Epithelial cell of esophagus (primary cell): ENCODE data around the gene SLC45A2.

Experiments
- DNase-seq: peaks from one replicate; pipeline ENCODE4 v3.0.0; 2010; ENCODE audit warnings: low read depth
- H3K4me3 ChIP-seq: 2 replicates; pipeline ENCODE4 v1.5.1; 2011; ENCODE audit warnings: mild to moderate bottlenecking, low read length, control low read depth
- CTCF ChIP-seq: IDR thresholded peaks from 2 replicates; pipeline ENCODE4 v1.5.1; 2011; ENCODE audit warnings: low read depth, mild to moderate bottlenecking, low read length, control low read depth, inconsistent platforms; ENCODE audit not compliant: insufficient read depth; ENCODE audit errors: missing control alignments

Gene SLC45A2

DNA sequence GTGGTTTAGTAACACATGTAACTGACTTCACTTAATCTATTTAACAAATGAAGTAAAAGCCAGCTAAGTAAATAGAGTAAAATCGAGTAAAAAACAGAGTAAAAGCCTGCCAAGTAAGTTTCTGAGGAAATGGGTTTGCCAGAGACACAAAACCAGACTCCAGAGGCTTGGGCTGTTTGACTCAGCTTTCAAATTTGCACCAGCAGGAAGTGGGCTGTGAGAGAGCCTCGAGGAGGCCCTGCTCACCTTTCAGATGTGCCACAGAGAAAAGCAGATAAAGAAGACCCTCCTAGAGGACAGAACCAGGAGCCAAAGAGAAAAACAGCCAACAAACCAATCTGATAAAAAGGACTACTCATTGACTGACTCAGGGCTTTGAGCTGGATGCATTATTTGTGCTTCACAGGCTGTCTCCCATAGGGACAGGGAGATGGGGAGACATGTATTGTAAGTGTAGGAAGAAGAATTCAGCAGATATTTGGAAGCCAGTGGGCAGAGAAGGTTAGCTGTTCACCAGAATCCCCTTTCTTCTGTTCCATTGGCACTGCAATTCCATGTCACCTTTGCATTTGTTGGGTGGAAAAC, 37.7 kb upstream of the SLC45A2 start:
- DNase-seq: peak; percentile 35
- H3K4me3 ChIP-seq: no peak overlapping the region
- TF ChIP-seq CTCF: no peak

GRCh38 chr5:34021334-34021733, 36.8 kb upstream of the SLC45A2 start:
- no peak for DNase-seq
- H3K4me3 ChIP-seq: no peak overlapping the region
- no peak for TF ChIP-seq CTCF

- no peak overlapping the region for H3K4me3 ChIP-seq
- no peak for DNase-seq
- TF ChIP-seq CTCF: no peak
Observed at GRCh38 chr5:34020726-34021125, 36.2 kb upstream of the SLC45A2 start.

DNA sequence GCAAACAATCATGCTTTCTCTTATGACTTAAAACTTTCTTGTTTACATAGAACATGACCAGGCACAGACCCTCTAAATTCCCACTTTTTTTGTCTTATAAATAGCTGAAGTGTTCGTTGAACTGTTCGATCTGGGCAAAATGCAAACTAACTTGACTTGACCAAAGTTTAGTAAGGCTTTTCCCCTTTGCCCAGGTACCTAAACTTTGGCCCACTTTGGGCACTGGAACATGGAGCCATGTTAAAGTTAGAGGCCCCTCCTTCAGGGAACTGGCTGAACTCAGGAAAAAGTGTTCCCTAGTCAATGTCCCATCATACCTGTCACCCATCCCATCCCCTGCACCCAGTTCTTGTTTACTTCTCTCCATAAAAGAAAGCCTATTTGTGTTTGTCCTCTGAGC, 32.8 kb upstream of the SLC45A2 start:
- DNase-seq: no peak
- H3K4me3 ChIP-seq: no peak overlapping the region
- no peak for TF ChIP-seq CTCF

DNA sequence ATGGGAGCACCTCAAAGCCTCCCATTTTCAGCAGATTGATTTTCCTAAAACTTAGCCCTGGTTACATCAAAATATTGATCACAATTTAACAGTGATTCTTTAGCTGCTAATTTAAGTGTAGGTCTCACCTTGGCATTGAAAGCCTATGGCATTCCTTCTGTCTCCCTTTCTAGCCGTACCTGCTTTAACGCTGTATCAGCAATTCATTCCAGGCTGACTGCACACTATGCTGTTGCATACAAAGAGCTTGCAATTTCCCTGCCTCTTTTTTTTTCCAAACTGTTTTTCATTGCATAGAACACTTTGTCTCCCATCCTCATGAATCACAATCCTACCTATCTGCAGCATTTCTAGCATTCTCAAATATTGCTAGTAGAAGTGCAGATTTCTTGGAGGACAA, 32.3 kb upstream of the SLC45A2 start:
- H3K4me3 ChIP-seq: no peak overlapping the region
- no peak for TF ChIP-seq CTCF
- no peak for DNase-seq

DNA sequence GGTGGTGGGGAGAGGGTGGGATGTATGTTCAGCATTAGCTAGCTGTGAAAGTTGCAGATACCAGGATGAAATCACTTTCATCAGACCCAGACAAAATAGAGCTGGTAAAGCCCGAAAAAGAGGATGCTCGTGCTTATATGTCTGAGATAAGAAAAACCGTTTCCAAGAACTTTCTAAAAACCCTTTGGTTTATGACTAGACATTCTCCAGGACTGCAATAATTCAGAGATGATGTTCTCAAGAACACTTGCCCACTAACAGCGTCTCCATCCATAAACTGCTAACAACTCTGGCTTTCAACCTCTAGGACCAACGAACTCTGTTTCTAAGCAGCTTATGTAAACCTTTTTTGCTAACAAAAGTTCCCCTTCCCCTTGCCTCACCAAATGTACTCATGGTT, 31.7 kb upstream of the SLC45A2 start:
- no peak for DNase-seq
- H3K4me3 ChIP-seq: no peak overlapping the region
- TF ChIP-seq CTCF: no peak

GRCh38 chr5:34015120-34015822, 30.8 kb upstream of the SLC45A2 start:
- no peak for DNase-seq
- TF ChIP-seq CTCF: no peak
- H3K4me3 ChIP-seq: no peak overlapping the region
